ENCODE data around the gene MACROD2. TPM values are rescaled to one million over a fixed set of nuclear protein-coding genes. Genes with fewer than 3 reads are reported as not detected.

The MACROD2 gene
- total and polyA plus RNA-seq, 2 experiments from 2014 or later, result 2.8 to 4.3 TPM

DNA sequence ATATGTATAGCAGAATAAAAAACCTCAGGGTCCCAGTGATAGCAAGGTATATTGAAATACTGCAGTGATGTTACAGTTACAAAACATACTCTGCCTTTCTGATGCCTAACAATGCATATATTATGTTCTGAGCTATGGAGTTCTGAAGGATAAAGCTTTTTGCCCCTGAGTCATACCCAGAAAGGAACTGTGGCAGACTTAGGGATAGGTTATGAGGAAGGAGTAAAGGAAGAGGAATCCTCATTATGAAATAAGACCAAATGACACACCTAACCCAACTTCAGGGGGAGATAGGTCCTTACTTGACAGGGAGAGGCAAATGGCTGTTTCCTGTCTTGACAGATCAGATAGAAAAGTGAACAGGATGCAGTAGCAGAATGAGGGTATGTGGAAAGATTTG is 1282.7 kb downstream of the MACROD2 start:
- ATAC-seq (no peak), DNase-seq (ENCODE audit: low spot score) (no peak)
- Mint-ChIP-seq H3K36me3 (ENCODE audit: low read depth) (peaks cover 20% of the 10 kb centered on the region), H3K4me3 (no peak overlapping the region), H3K4me1 (no peaks in the 10 kb centered on the region), H3K27ac (no peak overlapping the region), H3K9me3 (peaks cover 28% of the 10 kb centered on the region), H3K27me3 (ENCODE audit: insufficient read depth, low read depth, poor library complexity) (peaks cover 2% of the 10 kb centered on the region)
- Histone ChIP-seq H3K9me2 (ENCODE audit: insufficient read depth) (peaks cover 5% of the 10 kb centered on the region; the same call in 1 of the 2 replicates), H3K27ac (ENCODE audit: low read depth) (no peak overlapping the region), H2AFZ (no peak overlapping the region), H3K4me3 (no peak overlapping the region), H3F3A (replicated peaks; ENCODE audit: low read depth) (no peaks in the 10 kb centered on the region), H3K27me3 (ENCODE audit: insufficient read depth) (no peaks in the 10 kb centered on the region), H4K20me1 (replicated peaks; ENCODE audit: insufficient read depth) (no peaks in the 10 kb centered on the region), H3K4me2 (no peak overlapping the region), H3K79me2 (replicated peaks; ENCODE audit: insufficient read depth) (no peaks in the 10 kb centered on the region), H3K36me3 (ENCODE audit: insufficient read depth) (no peaks in the 10 kb centered on the region), H3K4me1 (ENCODE audit: insufficient read depth) (no peaks in the 10 kb centered on the region)
- TF ChIP-seq NANOG (IDR thresholded peaks at IDR 0.05; ENCODE audit: borderline replicate concordance) (no peak), CREB1 (CRISPR knock-in tag; IDR thresholded peaks at IDR 0.05; ENCODE audit: low read depth) (no peak)

DNA sequence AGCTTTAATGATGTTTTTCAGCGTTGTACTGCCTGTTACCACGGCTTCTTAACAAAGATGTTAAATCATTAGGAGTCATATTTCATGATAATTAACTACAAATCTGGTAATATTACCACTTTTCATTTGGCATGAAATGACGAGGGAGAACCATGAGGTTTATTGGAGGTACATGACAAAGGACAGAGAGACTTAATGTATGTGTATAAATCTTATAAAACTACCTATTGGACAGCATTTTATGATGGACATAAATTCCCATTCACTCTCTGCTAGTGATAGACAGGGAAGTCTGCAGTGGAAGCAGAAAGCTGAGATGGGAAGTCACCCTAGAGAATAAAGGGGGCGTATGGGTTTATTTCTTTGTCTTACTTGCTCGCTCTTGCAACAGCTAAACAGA is 1292.0 kb downstream of the MACROD2 start:
- H3K4me1 ChIP-seq (ENCODE audit: insufficient read depth), result no peaks in the 10 kb centered on the region; the same call in 1 of the 2 replicates
- Mint-ChIP-seq H3K4me1 (peaks cover 14% of the 10 kb centered on the region; the same call in 2 of the 3 replicates), H3K9me3 (peaks cover 8% of the 10 kb centered on the region), H3K4me3 (no peak overlapping the region), H3K27ac (no peak overlapping the region), H3K36me3 (ENCODE audit: low read depth) (peaks cover 7% of the 10 kb centered on the region), H3K27me3 (ENCODE audit: insufficient read depth, low read depth, poor library complexity) (no peaks in the 10 kb centered on the region)
- no peaks in the 10 kb centered on the region for H3K36me3 ChIP-seq (ENCODE audit: insufficient read depth)
- H3K9me2 ChIP-seq (ENCODE audit: insufficient read depth), result peaks cover 13% of the 10 kb centered on the region; the same call in 1 of the 2 replicates
- H2AFZ ChIP-seq, result no peak overlapping the region
- DNase-seq (ENCODE audit: low spot score), result no peak
- no peak overlapping the region for H3K27ac ChIP-seq (ENCODE audit: low read depth)
- H3K27me3 ChIP-seq (ENCODE audit: insufficient read depth), result no peaks in the 10 kb centered on the region
- no peaks in the 10 kb centered on the region for H4K20me1 ChIP-seq (replicated peaks; ENCODE audit: insufficient read depth)
- no peak overlapping the region for H3K4me2 ChIP-seq
- H3F3A ChIP-seq (replicated peaks; ENCODE audit: low read depth), result no peaks in the 10 kb centered on the region
- H3K4me3 ChIP-seq, result no peak overlapping the region
- H3K79me2 ChIP-seq (replicated peaks; ENCODE audit: insufficient read depth), result no peaks in the 10 kb centered on the region
- ATAC-seq, result no peak
- no peak for TF ChIP-seq JUNB (IDR thresholded peaks at IDR 0.05; ENCODE audit: unreplicated experiment)
- TF ChIP-seq EZH2phosphoT487 (IDR thresholded peaks at IDR 0.05; ENCODE audit: unreplicated experiment), result no peak
- no peak for TF ChIP-seq NANOG (IDR thresholded peaks at IDR 0.05; ENCODE audit: borderline replicate concordance)
- no peak for TF ChIP-seq STAT1 (IDR thresholded peaks at IDR 0.05; ENCODE audit: unreplicated experiment)
- TF ChIP-seq ZNF331 (CRISPR knock-in tag; IDR thresholded peaks at IDR 0.05; ENCODE audit: low read depth), result no peak
- TF ChIP-seq, protein P1, sequence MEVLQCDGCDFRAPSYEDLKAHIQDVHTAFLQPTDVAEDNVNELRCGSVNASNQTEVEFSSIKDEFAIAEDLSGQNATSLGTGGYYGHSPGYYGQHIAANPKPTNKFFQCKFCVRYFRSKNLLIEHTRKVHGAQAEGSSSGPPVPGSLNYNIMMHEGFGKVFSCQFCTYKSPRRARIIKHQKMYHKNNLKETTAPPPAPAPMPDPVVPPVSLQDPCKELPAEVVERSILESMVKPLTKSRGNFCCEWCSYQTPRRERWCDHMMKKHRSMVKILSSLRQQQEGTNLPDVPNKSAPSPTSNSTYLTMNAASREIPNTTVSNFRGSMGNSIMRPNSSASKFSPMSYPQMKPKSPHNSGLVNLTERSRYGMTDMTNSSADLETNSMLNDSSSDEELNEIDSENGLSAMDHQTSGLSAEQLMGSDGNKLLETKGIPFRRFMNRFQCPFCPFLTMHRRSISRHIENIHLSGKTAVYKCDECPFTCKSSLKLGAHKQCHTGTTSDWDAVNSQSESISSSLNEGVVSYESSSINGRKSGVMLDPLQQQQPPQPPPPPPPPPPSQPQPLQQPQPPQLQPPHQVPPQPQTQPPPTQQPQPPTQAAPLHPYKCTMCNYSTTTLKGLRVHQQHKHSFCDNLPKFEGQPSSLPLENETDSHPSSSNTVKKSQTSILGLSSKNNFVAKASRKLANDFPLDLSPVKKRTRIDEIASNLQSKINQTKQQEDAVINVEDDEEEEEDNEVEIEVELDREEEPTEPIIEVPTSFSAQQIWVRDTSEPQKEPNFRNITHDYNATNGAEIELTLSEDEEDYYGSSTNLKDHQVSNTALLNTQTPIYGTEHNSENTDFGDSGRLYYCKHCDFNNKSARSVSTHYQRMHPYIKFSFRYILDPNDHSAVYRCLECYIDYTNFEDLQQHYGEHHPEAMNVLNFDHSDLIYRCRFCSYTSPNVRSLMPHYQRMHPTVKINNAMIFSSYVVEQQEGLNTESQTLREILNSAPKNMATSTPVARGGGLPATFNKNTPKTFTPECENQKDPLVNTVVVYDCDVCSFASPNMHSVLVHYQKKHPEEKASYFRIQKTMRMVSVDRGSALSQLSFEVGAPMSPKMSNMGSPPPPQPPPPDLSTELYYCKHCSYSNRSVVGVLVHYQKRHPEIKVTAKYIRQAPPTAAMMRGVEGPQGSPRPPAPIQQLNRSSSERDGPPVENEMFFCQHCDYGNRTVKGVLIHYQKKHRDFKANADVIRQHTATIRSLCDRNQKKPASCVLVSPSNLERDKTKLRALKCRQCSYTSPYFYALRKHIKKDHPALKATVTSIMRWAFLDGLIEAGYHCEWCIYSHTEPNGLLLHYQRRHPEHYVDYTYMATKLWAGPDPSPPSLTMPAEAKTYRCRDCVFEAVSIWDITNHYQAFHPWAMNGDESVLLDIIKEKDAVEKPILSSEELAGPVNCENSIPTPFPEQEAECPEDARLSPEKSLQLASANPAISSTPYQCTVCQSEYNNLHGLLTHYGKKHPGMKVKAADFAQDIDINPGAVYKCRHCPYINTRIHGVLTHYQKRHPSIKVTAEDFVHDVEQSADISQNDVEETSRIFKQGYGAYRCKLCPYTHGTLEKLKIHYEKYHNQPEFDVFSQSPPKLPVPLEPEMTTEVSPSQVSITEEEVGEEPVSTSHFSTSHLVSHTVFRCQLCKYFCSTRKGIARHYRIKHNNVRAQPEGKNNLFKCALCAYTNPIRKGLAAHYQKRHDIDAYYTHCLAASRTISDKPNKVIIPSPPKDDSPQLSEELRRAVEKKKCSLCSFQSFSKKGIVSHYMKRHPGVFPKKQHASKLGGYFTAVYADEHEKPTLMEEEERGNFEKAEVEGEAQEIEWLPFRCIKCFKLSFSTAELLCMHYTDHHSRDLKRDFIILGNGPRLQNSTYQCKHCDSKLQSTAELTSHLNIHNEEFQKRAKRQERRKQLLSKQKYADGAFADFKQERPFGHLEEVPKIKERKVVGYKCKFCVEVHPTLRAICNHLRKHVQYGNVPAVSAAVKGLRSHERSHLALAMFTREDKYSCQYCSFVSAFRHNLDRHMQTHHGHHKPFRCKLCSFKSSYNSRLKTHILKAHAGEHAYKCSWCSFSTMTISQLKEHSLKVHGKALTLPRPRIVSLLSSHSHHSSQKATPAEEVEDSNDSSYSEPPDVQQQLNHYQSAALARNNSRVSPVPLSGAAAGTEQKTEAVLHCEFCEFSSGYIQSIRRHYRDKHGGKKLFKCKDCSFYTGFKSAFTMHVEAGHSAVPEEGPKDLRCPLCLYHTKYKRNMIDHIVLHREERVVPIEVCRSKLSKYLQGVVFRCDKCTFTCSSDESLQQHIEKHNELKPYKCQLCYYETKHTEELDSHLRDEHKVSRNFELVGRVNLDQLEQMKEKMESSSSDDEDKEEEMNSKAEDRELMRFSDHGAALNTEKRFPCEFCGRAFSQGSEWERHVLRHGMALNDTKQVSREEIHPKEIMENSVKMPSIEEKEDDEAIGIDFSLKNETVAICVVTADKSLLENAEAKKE (CRISPR knock-in tag; IDR thresholded peaks at IDR 0.05), result no peak
- TF ChIP-seq, protein P2, sequence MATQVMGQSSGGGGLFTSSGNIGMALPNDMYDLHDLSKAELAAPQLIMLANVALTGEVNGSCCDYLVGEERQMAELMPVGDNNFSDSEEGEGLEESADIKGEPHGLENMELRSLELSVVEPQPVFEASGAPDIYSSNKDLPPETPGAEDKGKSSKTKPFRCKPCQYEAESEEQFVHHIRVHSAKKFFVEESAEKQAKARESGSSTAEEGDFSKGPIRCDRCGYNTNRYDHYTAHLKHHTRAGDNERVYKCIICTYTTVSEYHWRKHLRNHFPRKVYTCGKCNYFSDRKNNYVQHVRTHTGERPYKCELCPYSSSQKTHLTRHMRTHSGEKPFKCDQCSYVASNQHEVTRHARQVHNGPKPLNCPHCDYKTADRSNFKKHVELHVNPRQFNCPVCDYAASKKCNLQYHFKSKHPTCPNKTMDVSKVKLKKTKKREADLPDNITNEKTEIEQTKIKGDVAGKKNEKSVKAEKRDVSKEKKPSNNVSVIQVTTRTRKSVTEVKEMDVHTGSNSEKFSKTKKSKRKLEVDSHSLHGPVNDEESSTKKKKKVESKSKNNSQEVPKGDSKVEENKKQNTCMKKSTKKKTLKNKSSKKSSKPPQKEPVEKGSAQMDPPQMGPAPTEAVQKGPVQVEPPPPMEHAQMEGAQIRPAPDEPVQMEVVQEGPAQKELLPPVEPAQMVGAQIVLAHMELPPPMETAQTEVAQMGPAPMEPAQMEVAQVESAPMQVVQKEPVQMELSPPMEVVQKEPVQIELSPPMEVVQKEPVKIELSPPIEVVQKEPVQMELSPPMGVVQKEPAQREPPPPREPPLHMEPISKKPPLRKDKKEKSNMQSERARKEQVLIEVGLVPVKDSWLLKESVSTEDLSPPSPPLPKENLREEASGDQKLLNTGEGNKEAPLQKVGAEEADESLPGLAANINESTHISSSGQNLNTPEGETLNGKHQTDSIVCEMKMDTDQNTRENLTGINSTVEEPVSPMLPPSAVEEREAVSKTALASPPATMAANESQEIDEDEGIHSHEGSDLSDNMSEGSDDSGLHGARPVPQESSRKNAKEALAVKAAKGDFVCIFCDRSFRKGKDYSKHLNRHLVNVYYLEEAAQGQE (IDR thresholded peaks at IDR 0.05; ENCODE audit: unreplicated experiment), result no peak
- TF ChIP-seq ZNF114 (CRISPR knock-in tag; IDR thresholded peaks at IDR 0.05), result no peak
- no peak for TF ChIP-seq POLR2AphosphoS5 (IDR thresholded peaks at IDR 0.05; ENCODE audit: low read depth)
- TF ChIP-seq EZH2 (IDR thresholded peaks at IDR 0.05; ENCODE audit: low read depth, unreplicated experiment), result no peak
- TF ChIP-seq, protein P3, sequence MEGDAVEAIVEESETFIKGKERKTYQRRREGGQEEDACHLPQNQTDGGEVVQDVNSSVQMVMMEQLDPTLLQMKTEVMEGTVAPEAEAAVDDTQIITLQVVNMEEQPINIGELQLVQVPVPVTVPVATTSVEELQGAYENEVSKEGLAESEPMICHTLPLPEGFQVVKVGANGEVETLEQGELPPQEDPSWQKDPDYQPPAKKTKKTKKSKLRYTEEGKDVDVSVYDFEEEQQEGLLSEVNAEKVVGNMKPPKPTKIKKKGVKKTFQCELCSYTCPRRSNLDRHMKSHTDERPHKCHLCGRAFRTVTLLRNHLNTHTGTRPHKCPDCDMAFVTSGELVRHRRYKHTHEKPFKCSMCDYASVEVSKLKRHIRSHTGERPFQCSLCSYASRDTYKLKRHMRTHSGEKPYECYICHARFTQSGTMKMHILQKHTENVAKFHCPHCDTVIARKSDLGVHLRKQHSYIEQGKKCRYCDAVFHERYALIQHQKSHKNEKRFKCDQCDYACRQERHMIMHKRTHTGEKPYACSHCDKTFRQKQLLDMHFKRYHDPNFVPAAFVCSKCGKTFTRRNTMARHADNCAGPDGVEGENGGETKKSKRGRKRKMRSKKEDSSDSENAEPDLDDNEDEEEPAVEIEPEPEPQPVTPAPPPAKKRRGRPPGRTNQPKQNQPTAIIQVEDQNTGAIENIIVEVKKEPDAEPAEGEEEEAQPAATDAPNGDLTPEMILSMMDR (conservative IDR thresholded peaks at IDR 0.05; ENCODE audit: low read depth in 2 of 2), result no peak

All from GM23338 (cell line).